GM19395 (cell line): ENCODE measurements around the gene ABCG8.

ENCODE experiments used
- ATAC-seq: cut with Tn5 transposase; IDR thresholded peaks from one replicate; pipeline ENCODE4 v1.9.1; 2021; ENCODE audit warnings: mild to moderate bottlenecking, moderate library complexity; ENCODE audit not compliant: unreplicated experiment

The ABCG8 gene

GRCh38 chr2:43855292-43855691, 16.5 kb downstream of the ABCG8 start:
- ATAC-seq: no peak

GRCh38 chr2:43872151-43872550, 33.4 kb downstream of the ABCG8 start:
- ATAC-seq: no peak

GRCh38 chr2:43874776-43875451, 36.1 kb downstream of the ABCG8 start:
- no peak for ATAC-seq

- ATAC-seq: peak; percentile 72
These were observed 39.2 kb downstream of the ABCG8 start for GRCh38 chr2:43877782-43878464.

GRCh38 chr2:43879261-43879660, 40.5 kb downstream of the ABCG8 start:
- no peak for ATAC-seq

GRCh38 chr2:43880471-43880870, 41.7 kb downstream of the ABCG8 start:
- no peak for ATAC-seq

- ATAC-seq: no peak
These were observed 42.2 kb downstream of the ABCG8 start for GRCh38 chr2:43880952-43881351.

- no peak for ATAC-seq
These were observed 43.5 kb downstream of the ABCG8 start for GRCh38 chr2:43882312-43882711.

- no peak for ATAC-seq
These were observed 45.9 kb downstream of the ABCG8 start for GRCh38 chr2:43884689-43885088.

GRCh38 chr2:43885132-43885632, 46.4 kb downstream of the ABCG8 start:
- ATAC-seq: no peak

- no peak for ATAC-seq
These were observed 48.4 kb downstream of the ABCG8 start for GRCh38 chr2:43887176-43887575.

GRCh38 chr2:43889416-43889815, 50.6 kb downstream of the ABCG8 start:
- no peak for ATAC-seq

GRCh38 chr2:43890855-43891254, 52.1 kb downstream of the ABCG8 start:
- no peak for ATAC-seq

- no peak for ATAC-seq
These were observed 56.0 kb downstream of the ABCG8 start for GRCh38 chr2:43894743-43895142.

- ATAC-seq: no peak
These were observed 58.1 kb downstream of the ABCG8 start for GRCh38 chr2:43896906-43897305.

- no peak for ATAC-seq
These were observed 58.7 kb downstream of the ABCG8 start for GRCh38 chr2:43897492-43897891.

GRCh38 chr2:43898134-43898837, 59.5 kb downstream of the ABCG8 start:
- ATAC-seq: no peak

GRCh38 chr2:43898838-43899346, 60.1 kb downstream of the ABCG8 start:
- no peak for ATAC-seq

GRCh38 chr2:43899589-43899988, 60.8 kb downstream of the ABCG8 start:
- no peak for ATAC-seq

GRCh38 chr2:43905371-43905803, 66.6 kb downstream of the ABCG8 start:
- no peak for ATAC-seq

- ATAC-seq: no peak
These were observed 67.1 kb downstream of the ABCG8 start for GRCh38 chr2:43905871-43906270.
